ENCODE data around the gene TNFRSF11A.
A peak's percentile ranks its signal among the peaks of the same experiment; 100 is the strongest.

The TNFRSF11A gene

GRCh38 chr18:62325806-62326645 lies 916 bp downstream of the TNFRSF11A start:
- peak; percentile 84 for DNase-seq

GRCh38 chr18:62326646-62327348 lies 1.7 kb downstream of the TNFRSF11A start:
- DNase-seq: no peak

GRCh38 chr18:62327977-62328376 lies 2.9 kb downstream of the TNFRSF11A start:
- peak; percentile 63 for DNase-seq

GRCh38 chr18:62328586-62329525 lies 3.7 kb downstream of the TNFRSF11A start:
- peak; percentile 95 for DNase-seq

- DNase-seq: peak; percentile 54
Observed at GRCh38 chr18:62329691-62330454, 4.8 kb downstream of the TNFRSF11A start.

GRCh38 chr18:62330650-62331049 lies 5.5 kb downstream of the TNFRSF11A start:
- DNase-seq: no peak

GRCh38 chr18:62331581-62332356 lies 6.7 kb downstream of the TNFRSF11A start:
- no peak for DNase-seq

GRCh38 chr18:62332431-62332830 lies 7.3 kb downstream of the TNFRSF11A start:
- DNase-seq: no peak

- DNase-seq: no peak
Observed at GRCh38 chr18:62332964-62333695, 8.0 kb downstream of the TNFRSF11A start.

GRCh38 chr18:62334120-62334519 lies 9.0 kb downstream of the TNFRSF11A start:
- DNase-seq: no peak

GRCh38 chr18:62335494-62335893 lies 10.4 kb downstream of the TNFRSF11A start:
- DNase-seq: no peak

GRCh38 chr18:62336618-62337017 lies 11.5 kb downstream of the TNFRSF11A start:
- no peak for DNase-seq

- DNase-seq: no peak
Observed at GRCh38 chr18:62337336-62337735, 12.2 kb downstream of the TNFRSF11A start.

GRCh38 chr18:62338446-62339105 lies 13.5 kb downstream of the TNFRSF11A start:
- no peak for DNase-seq

- DNase-seq: no peak
Observed at GRCh38 chr18:62339106-62339988, 14.2 kb downstream of the TNFRSF11A start.

- DNase-seq: no peak
Observed at GRCh38 chr18:62340996-62341395, 15.9 kb downstream of the TNFRSF11A start.

GRCh38 chr18:62341473-62341872 lies 16.4 kb downstream of the TNFRSF11A start:
- DNase-seq: peak; percentile 74

GRCh38 chr18:62342884-62343283 lies 17.8 kb downstream of the TNFRSF11A start:
- DNase-seq: no peak

- DNase-seq: no peak
Observed at GRCh38 chr18:62343316-62343715, 18.2 kb downstream of the TNFRSF11A start.
